KMS-11 (cell line): ENCODE data around the gene ITGB3BP.

Source experiments
- H2AFZ ChIP-seq: fragments of 200-600 bp; sonication (generic); 2 replicates; pipeline ENCODE4 v1.6.1; 2016; ENCODE audit warnings: antibody characterized with exemption, mixed run types, low read depth
- H3K27ac ChIP-seq: fragments of 200-600 bp; sonication (generic); 2 replicates; pipeline ENCODE4 v1.6.1; 2016; ENCODE audit warnings: mild to moderate bottlenecking, mixed run types
- H3K27me3 ChIP-seq: fragments of 200-600 bp; sonication (generic); 2 replicates; pipeline ENCODE4 v1.6.1; 2017; ENCODE audit warnings: mild to moderate bottlenecking, low read depth, mixed run types, moderate library complexity; ENCODE audit not compliant: insufficient read depth
- H3K36me3 ChIP-seq: fragments of 200-600 bp; sonication (generic); 2 replicates; pipeline ENCODE4 v1.6.1; 2017; ENCODE audit warnings: mild to moderate bottlenecking, mixed run types; ENCODE audit not compliant: insufficient read depth
- H3K4me1 ChIP-seq: fragments of 200-600 bp; sonication (generic); 2 replicates; pipeline ENCODE4 v1.6.1; 2016; ENCODE audit warnings: mild to moderate bottlenecking, low read depth, mixed run types; ENCODE audit not compliant: poor library complexity, severe bottlenecking
- H3K4me2 ChIP-seq: fragments of 200-600 bp; sonication (generic); 2 replicates; pipeline ENCODE4 v1.7.0; 2016; ENCODE audit warnings: mild to moderate bottlenecking, mixed run types
- H3K4me3 ChIP-seq: fragments of 200-600 bp; sonication (generic); IDR thresholded peaks from 2 replicates; pipeline ENCODE4 v1.6.1; 2017; ENCODE audit warnings: low read depth, low read length, mixed read lengths; ENCODE audit not compliant: insufficient read depth
- H3K79me2 ChIP-seq: fragments of 200-600 bp; sonication (generic); 2 replicates; pipeline ENCODE4 v1.6.1; 2016; ENCODE audit warnings: low read depth, mixed run types; ENCODE audit not compliant: insufficient read depth
- H3K9ac ChIP-seq: fragments of 200-600 bp; sonication (generic); 2 replicates; pipeline ENCODE4 v1.6.1; 2016; ENCODE audit warnings: mild to moderate bottlenecking, mixed run types
- H4K20me1 ChIP-seq: fragments of 200-600 bp; sonication (generic); 2 replicates; pipeline ENCODE4 v1.6.1; 2016; ENCODE audit warnings: mild to moderate bottlenecking, mixed run types; ENCODE audit not compliant: insufficient read depth
- TF ChIP-seq, protein P1 (sequence below): fragments of 200-600 bp; sonication (generic); conservative IDR thresholded peaks from 2 replicates; pipeline ENCODE4 v1.6.1; 2017; ENCODE audit warnings: low read depth, mild to moderate bottlenecking, antibody characterized with exemption, low read length, moderate library complexity, mixed read lengths

Gene ITGB3BP

DNA sequence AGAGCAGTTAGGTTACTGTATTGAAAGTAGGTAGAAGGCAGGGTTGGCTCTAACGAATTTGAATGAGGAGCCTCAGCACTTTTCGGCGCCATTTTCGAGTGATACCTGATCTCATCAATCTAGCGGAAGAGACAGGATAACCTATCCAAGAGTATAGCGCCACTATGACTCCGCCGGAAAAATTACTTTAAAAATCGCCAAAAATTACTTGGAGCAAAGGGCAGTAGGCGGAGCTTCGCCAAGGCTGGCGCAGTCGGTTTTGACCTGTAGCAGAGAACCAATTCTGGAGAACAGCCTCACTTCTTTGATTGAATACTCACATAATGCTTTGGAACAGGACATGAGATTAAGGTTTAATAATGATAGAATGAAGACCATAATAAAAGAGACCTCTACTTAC is 25.9 kb upstream of the ITGB3BP start:
- no peak overlapping the region for H3K4me2 ChIP-seq
- no peaks in the 10 kb centered on the region for H3K4me1 ChIP-seq
- no peaks in the 10 kb centered on the region for H3K79me2 ChIP-seq
- H3K4me3 ChIP-seq: no peak overlapping the region
- no peak overlapping the region for H3K9ac ChIP-seq
- no peaks in the 10 kb centered on the region for H3K27me3 ChIP-seq
- H3K27ac ChIP-seq: no peak overlapping the region
- TF ChIP-seq, protein P1, sequence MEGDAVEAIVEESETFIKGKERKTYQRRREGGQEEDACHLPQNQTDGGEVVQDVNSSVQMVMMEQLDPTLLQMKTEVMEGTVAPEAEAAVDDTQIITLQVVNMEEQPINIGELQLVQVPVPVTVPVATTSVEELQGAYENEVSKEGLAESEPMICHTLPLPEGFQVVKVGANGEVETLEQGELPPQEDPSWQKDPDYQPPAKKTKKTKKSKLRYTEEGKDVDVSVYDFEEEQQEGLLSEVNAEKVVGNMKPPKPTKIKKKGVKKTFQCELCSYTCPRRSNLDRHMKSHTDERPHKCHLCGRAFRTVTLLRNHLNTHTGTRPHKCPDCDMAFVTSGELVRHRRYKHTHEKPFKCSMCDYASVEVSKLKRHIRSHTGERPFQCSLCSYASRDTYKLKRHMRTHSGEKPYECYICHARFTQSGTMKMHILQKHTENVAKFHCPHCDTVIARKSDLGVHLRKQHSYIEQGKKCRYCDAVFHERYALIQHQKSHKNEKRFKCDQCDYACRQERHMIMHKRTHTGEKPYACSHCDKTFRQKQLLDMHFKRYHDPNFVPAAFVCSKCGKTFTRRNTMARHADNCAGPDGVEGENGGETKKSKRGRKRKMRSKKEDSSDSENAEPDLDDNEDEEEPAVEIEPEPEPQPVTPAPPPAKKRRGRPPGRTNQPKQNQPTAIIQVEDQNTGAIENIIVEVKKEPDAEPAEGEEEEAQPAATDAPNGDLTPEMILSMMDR: no peak
- H2AFZ ChIP-seq: no peak overlapping the region
- H3K36me3 ChIP-seq: no peaks in the 10 kb centered on the region
- no peaks in the 10 kb centered on the region for H4K20me1 ChIP-seq

DNA sequence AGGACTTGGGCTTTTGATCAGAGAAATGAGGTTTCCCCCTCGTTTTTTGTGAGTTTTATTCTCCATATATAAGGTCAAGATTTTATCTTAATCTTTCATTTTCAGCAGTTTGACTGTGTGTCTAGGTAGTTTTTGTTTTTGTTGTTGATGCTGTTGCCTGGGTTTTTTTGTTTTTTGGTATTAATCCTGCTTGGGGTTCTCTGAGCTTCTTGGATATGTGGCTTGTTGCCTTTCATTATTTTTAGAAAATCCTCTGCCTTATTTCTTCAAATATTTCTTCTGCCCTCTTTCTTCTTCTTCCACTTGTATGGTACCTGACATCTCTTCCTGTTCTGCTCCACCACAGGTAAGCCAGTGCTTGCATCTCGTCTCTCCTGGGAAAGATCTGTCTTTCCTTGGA is 25.3 kb upstream of the ITGB3BP start:
- no peaks in the 10 kb centered on the region for H3K4me1 ChIP-seq
- H3K79me2 ChIP-seq: no peaks in the 10 kb centered on the region
- H3K27me3 ChIP-seq: no peaks in the 10 kb centered on the region
- no peak overlapping the region for H2AFZ ChIP-seq
- H4K20me1 ChIP-seq: no peaks in the 10 kb centered on the region
- no peaks in the 10 kb centered on the region for H3K36me3 ChIP-seq
- H3K9ac ChIP-seq: no peak overlapping the region
- H3K27ac ChIP-seq: no peak overlapping the region
- TF ChIP-seq, protein P1: no peak
- no peak overlapping the region for H3K4me2 ChIP-seq
- H3K4me3 ChIP-seq: no peak overlapping the region

DNA sequence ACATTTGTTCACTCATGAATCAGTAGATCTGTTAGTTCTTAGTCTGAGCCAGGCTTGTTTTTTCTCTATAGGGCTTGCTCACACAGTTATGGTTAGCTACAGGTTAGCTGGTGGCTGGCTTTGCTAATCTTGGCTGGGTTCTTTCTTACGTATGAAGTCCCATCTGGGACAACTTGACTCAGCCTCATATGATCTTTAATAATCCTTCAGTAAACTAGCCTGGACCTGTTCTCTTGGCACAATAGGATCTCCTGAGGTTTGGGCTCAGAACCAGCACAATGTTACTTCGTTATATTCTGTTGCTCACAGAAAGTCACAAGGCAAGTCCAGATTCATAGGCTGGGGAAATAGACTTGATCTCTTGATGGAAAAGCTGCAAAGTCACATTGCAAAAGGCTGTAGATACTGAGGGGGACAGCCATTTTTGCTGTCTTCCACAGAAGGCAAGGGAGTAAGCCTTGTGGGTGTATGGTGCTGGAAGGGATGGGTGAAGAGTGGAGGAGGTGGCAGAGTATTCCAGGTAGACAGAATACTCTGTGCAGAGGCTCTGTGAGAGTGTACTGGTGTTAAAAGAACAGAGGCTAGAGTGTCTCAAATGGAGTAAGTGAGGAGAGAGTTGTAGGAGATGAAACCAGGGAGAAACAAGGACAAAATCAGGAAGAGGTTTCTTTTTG is 24.7 kb upstream of the ITGB3BP start:
- H3K79me2 ChIP-seq: no peaks in the 10 kb centered on the region
- no peaks in the 10 kb centered on the region for H4K20me1 ChIP-seq
- H3K9ac ChIP-seq: no peak overlapping the region
- H3K4me1 ChIP-seq: no peaks in the 10 kb centered on the region
- no peak overlapping the region for H2AFZ ChIP-seq
- TF ChIP-seq, protein P1: no peak
- H3K36me3 ChIP-seq: no peaks in the 10 kb centered on the region
- no peak overlapping the region for H3K4me2 ChIP-seq
- no peak overlapping the region for H3K4me3 ChIP-seq
- H3K27ac ChIP-seq: no peak overlapping the region
- no peaks in the 10 kb centered on the region for H3K27me3 ChIP-seq

DNA sequence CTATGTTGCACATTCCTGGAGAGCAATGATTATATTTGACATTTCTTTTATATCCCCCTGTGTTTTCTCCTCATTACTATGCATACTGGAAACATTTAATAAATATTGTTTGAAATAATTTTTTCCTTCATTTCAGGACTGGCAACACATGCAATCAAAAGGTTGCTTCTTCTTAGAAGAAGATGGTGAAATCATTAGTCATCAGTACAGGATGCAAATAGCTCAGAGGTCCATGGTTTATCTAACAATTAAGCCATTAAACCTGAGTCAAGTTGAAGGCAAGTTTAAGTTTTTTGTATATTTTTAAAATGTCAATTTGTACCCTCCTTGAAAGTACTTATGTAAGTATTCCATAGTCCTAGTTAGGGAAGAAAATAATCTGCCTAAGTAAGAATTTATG is 22.8 kb upstream of the ITGB3BP start:
- Histone ChIP-seq H3K4me3 (no peak overlapping the region), H3K27ac (no peak overlapping the region), H4K20me1 (no peaks in the 10 kb centered on the region), H3K4me1 (no peaks in the 10 kb centered on the region), H2AFZ (no peak overlapping the region), H3K27me3 (no peaks in the 10 kb centered on the region), H3K9ac (no peak overlapping the region), H3K36me3 (no peaks in the 10 kb centered on the region), H3K4me2 (no peak overlapping the region), H3K79me2 (no peaks in the 10 kb centered on the region)
- TF ChIP-seq, protein P1: no peak
